Measurements from ENCODE around the gene NPPA.
"Not testable (repeated sequence)": the region's sequence is repeated elsewhere in the genome, so short reads cannot be mapped to it uniquely, and the experiment has no call there.

The NPPA gene

DNA sequence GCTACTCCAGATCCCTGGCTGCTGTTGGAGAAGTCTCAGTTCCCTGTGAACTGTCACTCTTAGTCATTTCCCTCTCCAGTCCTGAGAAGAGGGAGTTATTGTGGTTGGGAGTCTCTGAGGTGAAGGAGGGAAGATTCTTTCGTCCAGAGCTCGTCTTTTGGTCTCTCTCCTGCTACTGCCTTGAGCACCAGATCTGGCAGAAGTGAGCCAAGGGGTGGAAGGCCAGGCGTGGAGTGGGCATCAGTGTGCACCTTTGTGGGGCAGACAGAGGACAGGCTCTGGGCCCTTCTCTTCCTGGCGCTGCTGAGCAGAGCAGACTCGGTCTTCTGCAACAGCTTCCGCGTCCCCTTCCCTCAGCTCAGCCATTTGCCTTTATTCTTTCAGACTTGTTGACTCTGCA is 22.5 kb downstream of the NPPA start:
- Histone ChIP-seq H3K4me3 (ENCODE audit: low read depth in 1 of 2, low read length in 2 of 2) (no peak overlapping the region), H3K36me3 (ENCODE audit: insufficient read depth, low read length) (peaks cover 79% of the 10 kb centered on the region), H3K9ac (ENCODE audit: low read length) (no peak overlapping the region)

DNA sequence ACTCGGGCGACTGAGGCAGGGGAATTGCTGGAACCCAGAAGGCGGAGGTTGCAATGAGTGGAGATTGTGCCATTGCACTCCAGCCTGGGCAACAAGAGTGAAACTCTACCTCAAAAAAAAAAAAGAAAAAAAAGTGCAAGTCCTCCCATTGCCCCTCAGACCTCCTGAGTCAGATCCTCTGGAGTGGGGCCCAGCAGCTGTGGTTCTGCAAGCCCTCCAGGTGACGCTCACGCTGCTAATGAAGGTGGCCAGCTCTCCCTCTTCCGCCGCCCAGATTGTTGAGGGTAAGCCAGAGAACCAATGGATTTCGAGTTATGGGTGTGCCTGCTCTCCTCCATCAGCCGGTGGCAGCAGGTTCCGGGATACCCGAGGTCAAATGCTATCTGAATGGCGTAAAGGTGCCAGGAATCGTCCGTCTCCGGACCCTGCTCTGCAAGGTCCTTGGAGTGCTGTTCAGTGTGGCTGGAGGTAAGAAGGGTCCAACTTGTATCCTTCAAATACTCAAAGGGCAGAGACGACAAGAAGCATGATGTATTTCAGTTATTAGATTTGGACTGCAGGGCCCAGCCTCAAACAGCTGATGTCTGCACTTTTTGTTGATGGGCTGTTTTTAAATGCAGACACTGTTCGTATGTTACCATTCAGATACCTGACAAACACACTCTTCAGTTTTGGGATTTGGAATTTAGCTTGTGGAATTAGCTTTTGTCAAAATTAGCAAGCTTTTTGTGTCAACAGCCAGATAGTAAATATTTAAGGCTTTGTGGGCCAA is 24.0 kb downstream of the NPPA start:
- Histone ChIP-seq H3K9me3 (ENCODE audit: low read length) (no peaks in the 10 kb centered on the region), H3K4me1 (ENCODE audit: insufficient read depth, low read length) (no peaks in the 10 kb centered on the region), H3K27ac (ENCODE audit: low read depth, low read length) (no peak overlapping the region), H3K36me3 (ENCODE audit: insufficient read depth, low read length) (peaks cover 79% of the 10 kb centered on the region), H3K4me3 (ENCODE audit: low read depth in 1 of 2, low read length in 2 of 2) (no peak overlapping the region), H3K9ac (ENCODE audit: low read length) (no peak overlapping the region), H3K27me3 (ENCODE audit: control insufficient read depth in 1 of 2, insufficient read depth in 2 of 2, low read length in 2 of 2) (no peaks in the 10 kb centered on the region)

More for the DNA sequence above, 22.5 kb downstream of the NPPA start:
- H3K9me3 ChIP-seq (ENCODE audit: low read length), result no peaks in the 10 kb centered on the region
- H3K27ac ChIP-seq (ENCODE audit: low read depth, low read length), result no peak overlapping the region
- no peaks in the 10 kb centered on the region for H3K4me1 ChIP-seq (ENCODE audit: insufficient read depth, low read length)
- H3K27me3 ChIP-seq (ENCODE audit: control insufficient read depth in 1 of 2, insufficient read depth in 2 of 2, low read length in 2 of 2), result no peaks in the 10 kb centered on the region

DNA sequence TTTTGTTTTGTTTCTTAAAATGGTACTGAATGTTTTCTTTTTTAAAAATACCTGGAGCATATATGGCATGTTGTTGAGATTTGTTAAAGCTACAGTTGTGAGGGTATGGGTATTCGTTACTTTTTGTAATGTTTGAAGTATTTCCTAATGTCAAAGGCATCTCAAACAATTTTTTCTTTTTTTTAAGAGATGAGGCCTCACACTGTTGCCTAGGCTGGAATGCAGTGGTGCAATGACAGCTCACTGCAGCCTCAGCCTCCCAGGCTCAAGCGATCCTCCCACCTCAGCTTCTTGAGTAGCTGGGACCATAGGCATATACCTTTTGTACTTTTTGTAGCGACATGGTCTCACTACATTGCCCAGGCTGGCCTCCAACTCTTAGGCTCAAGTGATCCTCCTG is 25.5 kb downstream of the NPPA start:
- Histone ChIP-seq H3K9ac (ENCODE audit: low read length) (no peak overlapping the region), H3K4me1 (ENCODE audit: insufficient read depth, low read length) (no peaks in the 10 kb centered on the region), H3K9me3 (ENCODE audit: low read length) (no peaks in the 10 kb centered on the region), H3K4me3 (ENCODE audit: low read depth in 1 of 2, low read length in 2 of 2) (no peak overlapping the region), H3K36me3 (ENCODE audit: insufficient read depth, low read length) (peaks cover 76% of the 10 kb centered on the region), H3K27me3 (ENCODE audit: control insufficient read depth in 1 of 2, insufficient read depth in 2 of 2, low read length in 2 of 2) (no peaks in the 10 kb centered on the region), H3K27ac (ENCODE audit: low read depth, low read length) (no peak overlapping the region)

DNA sequence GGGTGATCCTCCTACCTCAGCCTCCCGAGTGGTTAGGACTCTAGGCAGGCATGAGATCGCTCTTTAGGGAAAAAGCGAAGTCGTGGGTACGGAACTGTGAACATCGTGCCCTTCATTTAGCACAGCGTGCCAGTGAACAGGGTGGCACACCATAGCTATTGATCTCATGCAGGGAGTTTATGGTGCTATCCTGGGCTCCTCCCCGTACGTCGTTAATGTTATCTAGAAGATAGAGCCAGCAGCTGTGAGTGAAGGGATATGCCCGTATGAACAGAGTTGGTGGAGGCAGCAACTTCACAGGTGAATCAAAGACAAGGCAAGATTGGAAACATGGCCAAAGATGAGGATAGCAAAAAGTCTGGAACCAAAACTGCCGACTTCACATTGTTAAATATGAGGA is 30.4 kb downstream of the NPPA start:
- H3K27me3 ChIP-seq (ENCODE audit: control insufficient read depth in 1 of 2, insufficient read depth in 2 of 2, low read length in 2 of 2), result no peaks in the 10 kb centered on the region
- H3K27ac ChIP-seq (ENCODE audit: low read depth, low read length), result no peak overlapping the region
- no peak overlapping the region for H3K4me3 ChIP-seq (ENCODE audit: low read depth in 1 of 2, low read length in 2 of 2)
- no peaks in the 10 kb centered on the region for H3K9me3 ChIP-seq (ENCODE audit: low read length)
- peaks cover 59% of the 10 kb centered on the region for H3K36me3 ChIP-seq (ENCODE audit: insufficient read depth, low read length)
- H3K4me1 ChIP-seq (ENCODE audit: insufficient read depth, low read length), result no peaks in the 10 kb centered on the region
- H3K9ac ChIP-seq (ENCODE audit: low read length), result no peak overlapping the region

DNA sequence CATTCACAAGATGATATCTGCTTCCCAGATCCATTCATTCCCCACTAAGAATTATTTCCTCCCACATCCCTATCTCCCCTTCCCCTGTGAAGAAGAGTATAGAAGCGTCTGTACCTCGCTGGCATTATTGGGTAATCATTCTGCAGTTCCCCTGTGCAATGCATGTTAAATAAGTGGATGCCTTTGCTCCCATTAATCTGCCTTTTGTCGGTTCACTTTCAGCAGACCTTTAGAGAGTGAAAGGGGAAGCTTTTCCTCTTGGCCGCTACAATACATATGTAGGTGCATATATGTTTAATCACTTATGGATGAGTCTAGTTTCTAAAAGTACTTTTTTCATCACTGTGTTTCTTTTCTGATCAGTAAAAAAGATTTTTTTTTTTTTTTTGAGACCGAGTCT is 34.6 kb downstream of the NPPA start:
- Histone ChIP-seq H3K9me3 (ENCODE audit: low read length) (no peaks in the 10 kb centered on the region), H3K27ac (ENCODE audit: low read depth, low read length) (no peak overlapping the region), H3K27me3 (ENCODE audit: control insufficient read depth in 1 of 2, insufficient read depth in 2 of 2, low read length in 2 of 2) (no peaks in the 10 kb centered on the region), H3K4me3 (ENCODE audit: low read depth in 1 of 2, low read length in 2 of 2) (no peak overlapping the region), H3K36me3 (ENCODE audit: insufficient read depth, low read length) (peaks cover 47% of the 10 kb centered on the region), H3K4me1 (ENCODE audit: insufficient read depth, low read length) (no peaks in the 10 kb centered on the region), H3K9ac (ENCODE audit: low read length) (no peak overlapping the region)

DNA sequence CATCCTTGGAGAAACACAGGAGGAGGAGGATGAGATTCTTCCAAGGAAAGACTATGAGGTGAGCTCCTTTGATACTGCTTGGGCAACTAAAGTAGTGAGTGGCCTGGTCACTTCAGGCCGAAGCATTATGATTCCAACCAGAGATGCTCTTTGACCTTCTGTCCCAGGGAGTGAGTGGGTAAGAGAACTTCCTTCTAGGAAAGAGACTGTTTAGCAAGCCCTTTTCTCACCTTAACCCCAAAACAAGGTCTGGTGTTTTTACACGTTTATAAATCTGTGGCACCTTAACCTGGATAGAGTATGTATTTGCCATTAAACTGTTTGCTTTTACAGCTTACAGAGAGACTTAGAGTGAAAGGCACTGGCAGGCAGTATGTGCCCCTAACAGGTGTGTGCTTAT is 40.5 kb downstream of the NPPA start:
- Histone ChIP-seq H3K27me3 (ENCODE audit: control insufficient read depth in 1 of 2, insufficient read depth in 2 of 2, low read length in 2 of 2) (no peaks in the 10 kb centered on the region), H3K9ac (ENCODE audit: low read length) (peak overlapping the region; percentile 72), H3K27ac (ENCODE audit: low read depth, low read length) (peak overlapping the region; percentile 83), H3K9me3 (ENCODE audit: low read length) (no peaks in the 10 kb centered on the region), H3K4me3 (ENCODE audit: low read depth in 1 of 2, low read length in 2 of 2) (peak overlapping the region in 1 of 2 donors; percentile 98), H3K36me3 (ENCODE audit: insufficient read depth, low read length) (peaks cover 12% of the 10 kb centered on the region), H3K4me1 (ENCODE audit: insufficient read depth, low read length) (peaks cover 35% of the 10 kb centered on the region)

DNA sequence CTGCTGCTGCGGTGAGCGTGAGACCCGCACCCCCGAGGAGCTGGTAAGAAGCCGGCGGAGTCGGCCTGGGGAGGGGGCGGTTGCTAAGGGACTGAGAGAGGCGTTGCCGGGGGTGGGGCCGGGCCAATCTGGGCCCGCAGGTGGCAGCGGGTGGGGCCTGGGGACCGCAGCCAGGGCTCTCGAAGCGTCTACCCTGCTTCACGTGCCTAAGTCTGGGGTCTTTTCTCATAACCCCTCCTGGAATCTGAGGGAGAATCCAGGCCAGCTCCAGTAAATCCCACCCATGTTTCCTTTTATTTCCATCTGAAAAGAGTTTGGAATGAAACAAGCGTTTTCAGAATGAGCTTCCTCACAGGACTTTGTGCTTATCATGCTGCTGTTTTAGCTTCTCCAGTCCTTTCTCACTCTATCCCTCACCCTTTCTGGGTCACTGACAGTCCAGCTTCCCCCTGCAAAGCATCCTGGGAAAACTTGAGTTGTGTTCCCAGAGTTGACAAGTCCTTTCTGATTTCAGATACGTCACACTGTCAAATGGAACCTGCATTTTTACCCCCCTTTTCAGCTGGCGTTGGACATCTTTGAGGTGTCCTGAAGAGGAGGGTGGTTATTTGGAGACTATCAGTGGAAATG is 41.2 kb downstream of the NPPA start:
- H3K4me1 ChIP-seq (ENCODE audit: insufficient read depth, low read length), result peaks cover 41% of the 10 kb centered on the region
- H3K36me3 ChIP-seq (ENCODE audit: insufficient read depth, low read length), result peaks cover 6% of the 10 kb centered on the region
- H3K9me3 ChIP-seq (ENCODE audit: low read length), result no peaks in the 10 kb centered on the region
- H3K4me3 ChIP-seq (ENCODE audit: low read depth in 1 of 2, low read length in 2 of 2), result peak overlapping the region; percentile 97 to 98
- no peaks in the 10 kb centered on the region for H3K27me3 ChIP-seq (ENCODE audit: control insufficient read depth in 1 of 2, insufficient read depth in 2 of 2, low read length in 2 of 2)
- H3K9ac ChIP-seq (ENCODE audit: low read length), result peak overlapping the region; percentile 72
- H3K27ac ChIP-seq (ENCODE audit: low read depth, low read length), result peak overlapping the region; percentile 83

DNA sequence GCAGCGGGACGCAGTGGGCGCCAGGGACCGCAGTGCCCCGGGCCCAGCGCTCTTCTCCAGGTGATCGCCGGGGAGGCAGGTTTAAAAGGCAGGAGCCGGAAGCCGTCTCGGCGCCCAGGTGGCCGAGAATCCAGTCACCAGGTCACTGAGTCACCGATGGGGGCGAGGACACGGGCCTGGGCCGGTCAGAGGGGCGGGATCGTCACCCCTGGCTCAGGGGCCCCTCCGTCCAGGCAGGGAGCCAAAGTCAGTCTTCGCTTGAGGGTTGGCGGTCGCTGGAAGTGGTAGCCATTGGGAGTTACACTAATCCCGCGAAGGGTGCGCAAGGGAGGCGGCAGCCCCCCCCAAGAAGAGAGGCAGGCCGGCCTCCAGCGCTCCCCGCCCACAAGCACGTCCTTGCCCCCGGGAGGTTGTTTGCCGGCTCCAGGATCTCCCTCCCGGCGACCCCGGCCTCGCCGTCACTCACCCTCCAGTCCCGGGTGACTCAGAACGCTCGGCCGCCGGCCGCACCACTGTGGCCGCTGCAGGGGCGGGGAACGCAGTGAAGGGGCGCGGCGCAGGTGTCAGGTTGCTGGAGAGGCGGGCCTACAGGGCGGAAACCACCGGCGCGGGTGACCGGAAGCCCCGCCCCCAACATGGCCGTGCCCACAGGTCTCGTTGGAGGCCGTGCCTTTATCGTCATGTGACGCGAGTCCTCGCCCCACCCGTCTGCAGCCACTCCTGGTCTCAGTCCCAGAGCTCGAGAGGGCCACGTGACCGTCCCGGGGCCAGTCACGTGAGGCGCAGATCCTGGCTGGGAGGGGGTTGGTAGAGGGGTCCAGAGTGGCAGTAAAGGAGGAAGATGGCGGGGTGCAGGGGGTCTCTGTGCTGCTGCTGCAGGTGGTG is 41.9 kb downstream of the NPPA start, which contains the start of the genes CLCN6 and MTHFR:
Gene CLCN6 (plus strand): TSS at position 770 of the 885 bp plus-strand sequence. CDS start 72 bp downstream, at position 842.
Gene MTHFR (minus strand): TSS at position 543 of the 885 bp plus-strand sequence. CDS start 2,848 bp downstream, outside the sequence.
- peak within 1 kb of the TSS; percentile 97 to 98 for H3K4me3 ChIP-seq (ENCODE audit: low read depth in 1 of 2, low read length in 2 of 2)
- H3K4me1 ChIP-seq (ENCODE audit: insufficient read depth, low read length), result peaks cover 41% of the 10 kb centered on the region
- no peaks in the 10 kb centered on the region for H3K27me3 ChIP-seq (ENCODE audit: control insufficient read depth in 1 of 2, insufficient read depth in 2 of 2, low read length in 2 of 2)
- H3K36me3 ChIP-seq (ENCODE audit: insufficient read depth, low read length), result peaks cover 13% of the 10 kb centered on the region
- no peaks in the 10 kb centered on the region for H3K9me3 ChIP-seq (ENCODE audit: low read length)
- peak within 1 kb of the TSS; percentile 93 for H3K27ac ChIP-seq (ENCODE audit: low read depth, low read length)
- peak within 1 kb of the TSS; percentile 95 for H3K9ac ChIP-seq (ENCODE audit: low read length)

DNA sequence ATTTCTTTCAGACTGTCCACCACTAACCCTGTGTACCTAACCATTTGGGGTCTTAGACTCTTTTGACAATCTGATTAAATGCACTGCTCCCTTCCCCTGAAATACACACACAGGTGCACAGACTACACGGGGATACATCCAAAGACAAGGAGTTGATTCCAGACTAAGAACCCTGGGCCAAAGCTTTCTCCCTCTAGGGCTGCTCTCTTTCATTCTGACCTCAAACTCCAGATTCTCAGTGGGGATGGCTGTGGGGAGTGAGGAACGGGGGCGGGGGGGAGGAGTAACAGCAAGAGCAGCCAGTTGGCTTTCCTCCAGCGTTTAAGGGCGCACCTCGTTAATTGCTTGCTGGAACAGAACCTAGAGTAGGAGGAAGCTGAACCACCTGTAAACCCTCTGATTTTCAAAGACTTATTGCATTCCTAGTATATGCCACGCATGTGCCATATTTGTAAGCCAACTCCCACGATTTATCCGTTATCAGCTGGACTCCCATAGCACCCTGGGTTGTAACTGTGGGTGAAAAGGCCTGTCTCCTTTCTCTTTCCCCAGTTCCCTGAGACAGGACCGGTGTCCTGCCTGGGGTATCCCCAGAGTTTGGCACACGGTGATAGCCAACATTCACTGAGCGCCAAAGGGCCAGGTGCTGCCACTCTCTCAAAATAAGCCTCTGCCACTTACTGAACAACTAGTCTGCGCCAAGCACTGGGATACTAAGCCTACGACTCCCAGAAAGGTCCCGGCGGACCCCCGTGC is 42.7 kb downstream of the NPPA start:
- peak overlapping the region; percentile 95 for H3K9ac ChIP-seq (ENCODE audit: low read length)
- H3K27me3 ChIP-seq (ENCODE audit: control insufficient read depth in 1 of 2, insufficient read depth in 2 of 2, low read length in 2 of 2), result no peaks in the 10 kb centered on the region
- no peaks in the 10 kb centered on the region for H3K9me3 ChIP-seq (ENCODE audit: low read length)
- H3K4me1 ChIP-seq (ENCODE audit: insufficient read depth, low read length), result peaks cover 41% of the 10 kb centered on the region
- peaks cover 22% of the 10 kb centered on the region for H3K36me3 ChIP-seq (ENCODE audit: insufficient read depth, low read length)
- peak overlapping the region; percentile 93 for H3K27ac ChIP-seq (ENCODE audit: low read depth, low read length)
- H3K4me3 ChIP-seq (ENCODE audit: low read depth in 1 of 2, low read length in 2 of 2), result peak overlapping the region; percentile 97 to 98

DNA sequence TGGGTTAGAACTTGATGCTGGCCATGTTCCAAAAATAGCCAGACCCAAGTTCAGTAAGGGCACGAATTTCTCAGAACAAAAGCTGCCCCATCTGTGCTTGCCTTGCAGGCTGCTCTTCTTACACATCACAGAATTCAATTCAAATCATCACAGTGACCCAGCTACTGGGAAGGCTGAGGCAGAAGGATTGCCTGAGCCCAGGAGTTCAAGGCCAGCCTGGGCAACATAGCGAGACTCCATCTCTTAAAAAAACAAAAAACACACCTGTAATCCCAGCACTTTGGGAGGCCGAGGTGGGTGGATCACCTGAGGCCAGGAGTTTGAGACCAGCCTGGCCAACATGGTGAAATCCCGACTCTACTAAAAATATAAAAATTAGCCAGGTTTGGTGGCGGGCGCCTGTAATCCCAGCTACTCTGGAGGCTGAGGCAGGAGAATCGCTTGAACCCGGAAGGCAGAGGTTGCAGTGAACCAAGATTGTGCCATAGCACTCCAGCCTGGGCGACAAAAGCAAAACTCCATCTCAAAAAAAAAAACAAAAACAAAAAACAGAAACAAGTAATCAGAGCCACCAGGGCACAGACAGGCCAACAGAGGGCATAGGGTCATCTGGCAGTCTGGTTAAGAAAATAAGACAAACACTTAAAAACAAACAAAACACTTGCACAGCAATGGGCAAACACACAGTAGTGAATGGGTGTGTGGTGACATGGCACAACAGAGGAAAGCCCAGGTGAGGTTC is 43.5 kb downstream of the NPPA start:
- Histone ChIP-seq H3K9ac (ENCODE audit: low read length) (peak overlapping the region; percentile 95), H3K4me1 (ENCODE audit: insufficient read depth, low read length) (peaks cover 41% of the 10 kb centered on the region), H3K36me3 (ENCODE audit: insufficient read depth, low read length) (peaks cover 21% of the 10 kb centered on the region), H3K4me3 (ENCODE audit: low read depth in 1 of 2, low read length in 2 of 2) (peak overlapping the region; percentile 72 to 98), H3K27ac (ENCODE audit: low read depth, low read length) (peak overlapping the region; percentile 93)
- H3K27me3 ChIP-seq (ENCODE audit: control insufficient read depth in 1 of 2, insufficient read depth in 2 of 2, low read length in 2 of 2); H3K9me3 ChIP-seq (ENCODE audit: low read length): not testable (repeated sequence)
